HG03060 (cell line): ENCODE measurements around the gene DERL3.

Source experiments
- ATAC-seq: cut with Tn5 transposase; IDR thresholded peaks from one replicate; pipeline ENCODE4 v1.9.1; 2021; ENCODE audit warnings: low read depth, moderate number of reproducible peaks; ENCODE audit not compliant: unreplicated experiment

DERL3 gene

GRCh38 chr22:23847991-23848864, 9.4 kb upstream of the DERL3 start:
- no peak for ATAC-seq

GRCh38 chr22:23847310-23847920, 8.6 kb upstream of the DERL3 start:
- ATAC-seq: no peak

GRCh38 chr22:23846081-23846469, 7.3 kb upstream of the DERL3 start:
- no peak for ATAC-seq

- no peak for ATAC-seq
These were observed 6.7 kb upstream of the DERL3 start for GRCh38 chr22:23845265-23846080.

GRCh38 chr22:23844739-23845202, 6.0 kb upstream of the DERL3 start:
- ATAC-seq: no peak

- ATAC-seq: no peak
These were observed 3.8 kb upstream of the DERL3 start for GRCh38 chr22:23842599-23842998.

- ATAC-seq: no peak
These were observed 3.1 kb upstream of the DERL3 start for GRCh38 chr22:23841736-23842445.

GRCh38 chr22:23841292-23841691, 2.5 kb upstream of the DERL3 start:
- ATAC-seq: no peak

- no peak for ATAC-seq
These were observed 1.2 kb upstream of the DERL3 start for GRCh38 chr22:23840026-23840425.

GRCh38 chr22:23837911-23838680, 710 bp downstream of the DERL3 start:
- no peak for ATAC-seq

- ATAC-seq: no peak
These were observed 1.3 kb downstream of the DERL3 start for GRCh38 chr22:23837496-23837859.

GRCh38 chr22:23836692-23837495, 1.9 kb downstream of the DERL3 start:
- no peak for ATAC-seq

GRCh38 chr22:23836281-23836680, 2.5 kb downstream of the DERL3 start:
- ATAC-seq: no peak

- ATAC-seq: no peak
These were observed 3.2 kb downstream of the DERL3 start for GRCh38 chr22:23835484-23836144.

- ATAC-seq: no peak
These were observed 3.9 kb downstream of the DERL3 start for GRCh38 chr22:23834793-23835483.

GRCh38 chr22:23834406-23834792, 4.4 kb downstream of the DERL3 start:
- no peak for ATAC-seq

- no peak for ATAC-seq
These were observed 4.9 kb downstream of the DERL3 start for GRCh38 chr22:23833911-23834317.
